H1 (cell line): Measurements from ENCODE around the gene RUVBL1. TPM values are rescaled to one million over a fixed set of nuclear protein-coding genes. Genes with fewer than 3 reads are reported as not detected.

ENCODE experiments used
- CTCF ChIA-PET: fragments of 300-600 bp; sonication (Branson Sonifier 250); formaldehyde crosslinking; loops from one replicate; lab custom pipeline; 2021; ENCODE audit not compliant: partially characterized antibody; lab: Charles Lee
- POLR2A ChIA-PET: fragments of 300-600 bp; sonication (Branson Sonifier 250); formaldehyde crosslinking; loops from one replicate; lab custom pipeline; 2021; ENCODE audit warnings: inconsistent platforms; ENCODE audit not compliant: partially characterized antibody; lab: Charles Lee
- DNase-seq, 2 experiments: peaks; one replicate each; pipeline versions ENCODE4 v3.0.0 to v3.0.0-alpha.2; 2010 to 2022; ENCODE audit warnings: low spot score in 2 of 2, low read depth in 1 of 2, mixed read lengths in 1 of 2
- FAIRE-seq: peaks from 2 replicates; lab custom pipeline; 2011; peaks lifted over from hg19 to GRCh38; lab: Jason Lieb, UNC
- H2AFZ ChIP-seq: 2 replicates; pipeline ENCODE4 v1.8.1; 2012; ENCODE audit warnings: low read length, inconsistent platforms
- H2AK5ac ChIP-seq: 2 replicates; pipeline ENCODE4 v1.6.1; 2013; ENCODE audit warnings: low read depth, low read length
- H2BK120ac ChIP-seq: replicated peaks from 2 replicates; pipeline ENCODE3; 2013; ENCODE audit warnings: low read depth, low read length, inconsistent platforms
- H2BK12ac ChIP-seq: 2 replicates; pipeline ENCODE4 v1.6.1; 2013; ENCODE audit warnings: low read depth, low read length
- H2BK15ac ChIP-seq: 2 replicates; pipeline ENCODE4 v1.6.1; 2013; ENCODE audit warnings: low read length
- H2BK20ac ChIP-seq: 2 replicates; pipeline ENCODE4 v1.6.1; 2013; ENCODE audit warnings: low read length
- H2BK5ac ChIP-seq: 2 replicates; pipeline ENCODE4 v1.6.1; 2013; ENCODE audit warnings: low read depth, low read length
- H3K14ac ChIP-seq: 2 replicates; pipeline ENCODE4 v1.6.1; 2013; ENCODE audit warnings: inconsistent platforms; ENCODE audit not compliant: insufficient read length
- H3K18ac ChIP-seq: 2 replicates; pipeline ENCODE4 v1.6.1; 2013; ENCODE audit warnings: low read length; ENCODE audit errors: extremely low read depth
- H3K23ac ChIP-seq: 2 replicates; pipeline ENCODE4 v1.6.1; 2013; ENCODE audit warnings: inconsistent platforms; ENCODE audit not compliant: insufficient read length
- H3K23me2 ChIP-seq: 2 replicates; pipeline ENCODE4 v1.6.1; 2013; ENCODE audit warnings: low read depth, low read length
- H3K27ac ChIP-seq: 2 replicates; pipeline ENCODE4 v1.6.1; 2011; ENCODE audit warnings: low read depth, low read length, inconsistent platforms
- H3K27me3 ChIP-seq, 4 experiments: replicated peaks in 1 of 4; 1 replicate in 1 of 4; 2 replicates in 3 of 4; pipeline versions ENCODE4 v1.6.1 to v1.8.1; 2011 to 2013; ENCODE audit warnings: low read length in 3 of 4, mild to moderate bottlenecking in 3 of 4, inconsistent platforms in 2 of 4, mixed read lengths in 2 of 4, moderate library complexity in 1 of 4; ENCODE audit not compliant: control insufficient read depth in 3 of 4, insufficient read depth in 3 of 4; ENCODE audit errors: extremely low read depth in 1 of 4
- H3K36me3 ChIP-seq, 4 experiments: 2 replicates each; pipeline versions ENCODE4 v1.6.1 to v1.8.1; 2011 to 2013; ENCODE audit warnings: mild to moderate bottlenecking in 4 of 4, low read length in 3 of 4, moderate library complexity in 2 of 4, control low read depth in 1 of 4, inconsistent platforms in 1 of 4; ENCODE audit not compliant: insufficient read depth in 4 of 4, control insufficient read depth in 2 of 4
- H3K4ac ChIP-seq: replicated peaks from 2 replicates; pipeline ENCODE3; 2013; ENCODE audit warnings: low read length, low read depth, mixed read lengths, inconsistent platforms; ENCODE audit not compliant: insufficient read length
- H3K4me1 ChIP-seq, 4 experiments: replicated peaks in 1 of 4; 1 replicate in 1 of 4; 2 replicates in 3 of 4; pipeline versions ENCODE4 v1.6.1 to v1.8.1; 2011 to 2013; ENCODE audit warnings: low read length in 3 of 4, inconsistent platforms in 2 of 4, mixed read lengths in 1 of 4; ENCODE audit not compliant: insufficient read depth in 4 of 4, control insufficient read depth in 3 of 4
- H3K4me2 ChIP-seq, 2 experiments: 2 replicates each; pipeline versions ENCODE4 v1.6.1 to v1.8.1; 2011 to 2013; ENCODE audit warnings: low read depth in 2 of 2, low read length in 2 of 2, control low read depth in 1 of 2, inconsistent platforms in 1 of 2, mild to moderate bottlenecking in 1 of 2; ENCODE audit not compliant: insufficient read depth in 1 of 2
- H3K4me3 ChIP-seq, 4 experiments: fragments of 200-600, 300-600 bp in 1 of 4; sonication (generic), shearing (Covaris generic), sonication (Bioruptor Twin) in 1 of 4; 2 replicates each; pipeline versions ENCODE4 v1.5.1 to v1.8.1; 2011 to 2016; ENCODE audit warnings: low read length in 4 of 4, low read depth in 3 of 4, control low read depth in 2 of 4, inconsistent platforms in 2 of 4, mild to moderate bottlenecking in 2 of 4, mixed read lengths in 1 of 4, moderate library complexity in 1 of 4; ENCODE audit not compliant: insufficient read depth in 2 of 4; ENCODE audit errors: extremely low read depth in 1 of 4
- H3K56ac ChIP-seq: replicated peaks from 2 replicates; pipeline ENCODE3; 2013; ENCODE audit warnings: low read depth, mild to moderate bottlenecking, mixed read lengths, low read length, inconsistent platforms; ENCODE audit not compliant: insufficient read length
- H3K79me1 ChIP-seq: 2 replicates; pipeline ENCODE4 v1.6.1; 2013; ENCODE audit warnings: low read depth, low read length, control low read depth
- H3K79me2 ChIP-seq, 2 experiments: 2 replicates each; pipeline versions ENCODE4 v1.6.1 to v1.8.1; 2012 to 2013; ENCODE audit warnings: low read length in 2 of 2, mild to moderate bottlenecking in 2 of 2, inconsistent platforms in 1 of 2; ENCODE audit not compliant: insufficient read depth in 2 of 2, control insufficient read depth in 1 of 2
- H3K9ac ChIP-seq, 4 experiments: replicated peaks in 1 of 4; 1 replicate in 1 of 4; 2 replicates in 3 of 4; pipeline versions ENCODE4 v1.6.1 to v1.8.1; 2011 to 2013; ENCODE audit warnings: low read depth in 3 of 4, low read length in 3 of 4, control low read depth in 2 of 4, mild to moderate bottlenecking in 2 of 4, moderate library complexity in 2 of 4, inconsistent platforms in 1 of 4; ENCODE audit errors: extremely low read depth in 1 of 4
- H3K9me3 ChIP-seq, 2 experiments: 2 replicates each; pipeline versions ENCODE4 v1.6.1 to v1.8.1; 2012 to 2013; ENCODE audit warnings: mild to moderate bottlenecking in 2 of 2, moderate library complexity in 2 of 2, control low read depth in 1 of 2, inconsistent platforms in 1 of 2, low read depth in 1 of 2, low read length in 1 of 2, mixed read lengths in 1 of 2; ENCODE audit not compliant: insufficient read depth in 2 of 2
- H4K20me1 ChIP-seq, 2 experiments: replicated peaks in 1 of 2; 2 replicates each; pipeline versions ENCODE3 to v1.8.1; 2011 to 2013; ENCODE audit warnings: inconsistent platforms in 2 of 2, low read length in 2 of 2, mild to moderate bottlenecking in 1 of 2; ENCODE audit not compliant: insufficient read depth in 2 of 2, control insufficient read depth in 1 of 2
- H4K5ac ChIP-seq: 2 replicates; pipeline ENCODE4 v1.6.1; 2013; ENCODE audit warnings: low read length, low read depth, mixed read lengths, inconsistent platforms; ENCODE audit not compliant: insufficient read length
- H4K8ac ChIP-seq: 2 replicates; pipeline ENCODE4 v1.8.0; 2013; ENCODE audit warnings: mild to moderate bottlenecking, moderate library complexity, low read length, inconsistent platforms; ENCODE audit not compliant: insufficient read depth; ENCODE audit errors: extremely low read depth
- H4K91ac ChIP-seq: replicated peaks from 2 replicates; pipeline ENCODE3; 2013; ENCODE audit warnings: low read length, mixed read lengths, inconsistent platforms; ENCODE audit not compliant: insufficient read length
- ASH2L ChIP-seq: fragments of 200-600, 300-600 bp; sonication (generic); IDR thresholded peaks from one replicate; pipeline ENCODE4 v1.7.1; 2017; ENCODE audit warnings: low read length
- BCL11A ChIP-seq, 2 experiments: IDR thresholded peaks; one replicate each; pipeline ENCODE4 v1.6.1; 2011; ENCODE audit warnings: low read depth in 2 of 2, low read length in 2 of 2, mild to moderate bottlenecking in 2 of 2
- CEBPB ChIP-seq: IDR thresholded peaks from 2 replicates; pipeline ENCODE4 v1.6.1; 2012; ENCODE audit warnings: low read depth, low read length
- CHD1 ChIP-seq: IDR thresholded peaks from 2 replicates; pipeline ENCODE4 v1.6.1; 2012; ENCODE audit warnings: low read depth, low read length, improper control_type of control experiment
- EP300 ChIP-seq, 2 experiments: IDR thresholded peaks; 1 replicate in 1 of 2; 2 replicates in 1 of 2; pipeline ENCODE4 v1.6.1; 2011 to 2012; ENCODE audit warnings: low read depth in 2 of 2, low read length in 2 of 2, mild to moderate bottlenecking in 2 of 2, borderline replicate concordance in 1 of 2, inconsistent platforms in 1 of 2, moderate library complexity in 1 of 2
- GABPA ChIP-seq: IDR thresholded peaks from 2 replicates; pipeline ENCODE4 v1.6.1; 2011; ENCODE audit warnings: mild to moderate bottlenecking, low read length, moderate library complexity, borderline replicate concordance; ENCODE audit not compliant: insufficient read depth
- HDAC6 ChIP-seq: IDR thresholded peaks from one replicate; pipeline ENCODE4 v1.7.1; 2012; ENCODE audit warnings: low read depth, mild to moderate bottlenecking, inconsistent platforms, low read length, moderate library complexity
- JUN ChIP-seq: IDR thresholded peaks from 2 replicates; pipeline ENCODE4 v1.6.1; 2011; ENCODE audit warnings: low read depth, mild to moderate bottlenecking, improper control_type of control experiment, low read length
- RAD21 ChIP-seq, 2 experiments: IDR thresholded peaks in 1 of 2; conservative IDR thresholded peaks in 1 of 2; 2 replicates each; pipeline ENCODE4 v1.6.1; 2011; ENCODE audit warnings: low read depth in 2 of 2, low read length in 2 of 2, improper control_type of control experiment in 1 of 2, inconsistent platforms in 1 of 2, mild to moderate bottlenecking in 1 of 2, moderate library complexity in 1 of 2
- RFX5 ChIP-seq: IDR thresholded peaks from 2 replicates; pipeline ENCODE4 v1.6.1; 2011; ENCODE audit warnings: low read depth, low read length, improper control_type of control experiment, borderline replicate concordance
- TBP ChIP-seq: IDR thresholded peaks from 2 replicates; pipeline ENCODE4 v1.6.1; 2011; ENCODE audit warnings: low read depth, low read length, improper control_type of control experiment
- TCF12 ChIP-seq: IDR thresholded peaks from 2 replicates; pipeline ENCODE4 v1.6.1; 2011; ENCODE audit warnings: low read depth, mild to moderate bottlenecking, low read length
- TEAD4 ChIP-seq: IDR thresholded peaks from 2 replicates; pipeline ENCODE4 v1.6.1; 2012; ENCODE audit warnings: low read depth, low read length, inconsistent platforms, mixed read lengths
- WGBS, 2 experiments: shearing (Covaris generic) in 1 of 2; methylation state at CpG; one replicate each; pipeline versions ENCODE4 v1.1.6 to v1.1.7; 2013 to 2015; ENCODE audit warnings: low lambda C conversion rate in 2 of 2, mixed read lengths in 2 of 2, inconsistent platforms in 1 of 2, low coverage in 1 of 2, missing lambda C conversion rate in 1 of 2; ENCODE audit not compliant: insufficient replicate concordance in 2 of 2, insufficient coverage in 1 of 2, insufficient read length in 1 of 2; ENCODE audit errors: extremely low coverage in 1 of 2, missing lambda C conversion rate in 1 of 2; 5-methylcytosine and 5-hydroxymethylcytosine counted together
- polyA plus RNA-seq, 7 experiments: library from polyadenylated mRNA; depleted of rRNA in 3 of 7; stranded (reverse) in 5 of 7; unstranded in 2 of 7; fragments of >200 nt in 5 of 7; fragments of 200-250 nt in 2 of 7; gene quantifications; 1 replicate in 5 of 7; 2 replicates in 1 of 7; 4 replicates in 1 of 7; pipeline versions ENCODE4 v1.2.1 to v1.2.3, GENCODE V29; 2011 to 2013; ENCODE audit warnings: missing spikeins in 2 of 7, mixed read lengths in 2 of 7
- total RNA-seq: library from RNA; stranded (reverse); fragmentation: NEBNext Ultra II Directional; extraction: Animal tissue kit (Norgen Biotek cat#: 25700); gene quantifications from 2 replicates; pipeline ENCODE4 v1.2.1, GENCODE V29; 2021

The RUVBL1 gene
- total and polyA plus RNA-seq, 2 of the 8 experiments (the other 6 are each of a cell fraction or from before 2014, with no cell fraction given), result 112 to 135 TPM

GRCh38 chr3:128145279-128145678 is 21.7 kb upstream of the RUVBL1 start:
- H3K56ac ChIP-seq, result no peak overlapping the region
- no peak overlapping the region for H2BK20ac ChIP-seq
- no peak overlapping the region for H3K9ac ChIP-seq
- H2BK5ac ChIP-seq, result no peak overlapping the region
- no peak overlapping the region for H3K4ac ChIP-seq
- no peaks in the 10 kb centered on the region for H3K79me2 ChIP-seq
- no peak overlapping the region for H2BK15ac ChIP-seq
- no peaks in the 10 kb centered on the region; a peak in 1 of 7 replicates for H3K27me3 ChIP-seq
- H4K5ac ChIP-seq, result no peak overlapping the region
- no peak overlapping the region for H3K14ac ChIP-seq
- H4K20me1 ChIP-seq, result peaks cover 0 to 4% of the 10 kb centered on the region in 2 experiments
- no peak overlapping the region for H3K18ac ChIP-seq
- H3K79me1 ChIP-seq, result no peaks in the 10 kb centered on the region
- H3K4me1 ChIP-seq, result no peaks in the 10 kb centered on the region
- no peaks in the 10 kb centered on the region for H3K36me3 ChIP-seq
- DNase-seq, result peak in 1 of 2 experiments; percentile 36
- H2AK5ac ChIP-seq, result no peak overlapping the region
- no peak overlapping the region; the same call in 1 of the 2 replicates for H4K8ac ChIP-seq
- no peak for FAIRE-seq
- H4K91ac ChIP-seq, result no peak overlapping the region
- ChIA-PET POLR2A (interaction anchor here (2.0 kb wide), 1 partner anchor 8 kb away, joined by 7 read pairs; the partner anchor contains the start of gene EEFSEC), CTCF (interaction anchor here (1.0 to 1.9 kb wide), 4 partner anchors 12 to 464 kb away, joined by 3 to 5 read pairs (median 3); no protein-coding TSS in a partner anchor)
- no peak overlapping the region for H2BK120ac ChIP-seq
- no peak overlapping the region for H3K4me3 ChIP-seq
- 83% methylated on average over 6 of the region's 6 CpGs; no CpG with 5 or more reads in 1 of the 2 experiments for WGBS, 2 experiments
- no peaks in the 10 kb centered on the region for H3K23me2 ChIP-seq
- H3K27ac ChIP-seq, result no peak overlapping the region
- no peak overlapping the region for H2AFZ ChIP-seq
- H3K4me2 ChIP-seq, result no peak overlapping the region
- no peak overlapping the region for H2BK12ac ChIP-seq
- no peaks in the 10 kb centered on the region for H3K9me3 ChIP-seq
- no peak overlapping the region for H3K23ac ChIP-seq
- TF ChIP-seq HDAC6 (no peak), JUN (no peak), GABPA (no peak), RAD21 (IDR thresholded peaks at IDR 0.05 in 1 of 2, conservative IDR thresholded peaks at IDR 0.05 in 1 of 2; ENCODE audit: low read depth in 2 of 2, low read length in 2 of 2) (no peak), CHD1 (no peak), TCF12 (no peak), TEAD4 (no peak), EP300 (IDR thresholded peaks at IDR 0.05; ENCODE audit: borderline replicate concordance in 1 of 2, low read depth in 2 of 2, low read length in 2 of 2) (no peak), ASH2L (no peak), RFX5 (no peak), BCL11A (IDR thresholded peaks at IDR 0.05; ENCODE audit: low read depth in 2 of 2, low read length in 2 of 2) (no peak), CEBPB (no peak), TBP (no peak)
